H1 (cell line): ENCODE results near the gene CAPN13. TPM values are rescaled to one million over a fixed set of nuclear protein-coding genes. Genes with fewer than 3 reads are reported as not detected.

Experiments used
- CTCF ChIA-PET: fragments of 300-600 bp; sonication (Branson Sonifier 250); formaldehyde crosslinking; loops from one replicate; lab custom pipeline; 2021; ENCODE audit not compliant: partially characterized antibody; lab: Charles Lee
- POLR2A ChIA-PET: fragments of 300-600 bp; sonication (Branson Sonifier 250); formaldehyde crosslinking; loops from one replicate; lab custom pipeline; 2021; ENCODE audit warnings: inconsistent platforms; ENCODE audit not compliant: partially characterized antibody; lab: Charles Lee
- DNase-seq, 2 experiments: peaks; one replicate each; pipeline versions ENCODE4 v3.0.0 to v3.0.0-alpha.2; 2010 to 2022; ENCODE audit warnings: low spot score in 2 of 2, low read depth in 1 of 2, mixed read lengths in 1 of 2
- FAIRE-seq: peaks from 2 replicates; lab custom pipeline; 2011; peaks lifted over from hg19 to GRCh38; lab: Jason Lieb, UNC
- H2AFZ ChIP-seq: 2 replicates; pipeline ENCODE4 v1.8.1; 2012; ENCODE audit warnings: low read length, inconsistent platforms
- H2AK5ac ChIP-seq: 2 replicates; pipeline ENCODE4 v1.6.1; 2013; ENCODE audit warnings: low read depth, low read length
- H2BK120ac ChIP-seq: replicated peaks from 2 replicates; pipeline ENCODE3; 2013; ENCODE audit warnings: low read depth, low read length, inconsistent platforms
- H2BK12ac ChIP-seq: 2 replicates; pipeline ENCODE4 v1.6.1; 2013; ENCODE audit warnings: low read depth, low read length
- H2BK15ac ChIP-seq: 2 replicates; pipeline ENCODE4 v1.6.1; 2013; ENCODE audit warnings: low read length
- H2BK20ac ChIP-seq: 2 replicates; pipeline ENCODE4 v1.6.1; 2013; ENCODE audit warnings: low read length
- H2BK5ac ChIP-seq: 2 replicates; pipeline ENCODE4 v1.6.1; 2013; ENCODE audit warnings: low read depth, low read length
- H3K14ac ChIP-seq: 2 replicates; pipeline ENCODE4 v1.6.1; 2013; ENCODE audit warnings: inconsistent platforms; ENCODE audit not compliant: insufficient read length
- H3K18ac ChIP-seq: 2 replicates; pipeline ENCODE4 v1.6.1; 2013; ENCODE audit warnings: low read length; ENCODE audit errors: extremely low read depth
- H3K23ac ChIP-seq: 2 replicates; pipeline ENCODE4 v1.6.1; 2013; ENCODE audit warnings: inconsistent platforms; ENCODE audit not compliant: insufficient read length
- H3K23me2 ChIP-seq: 2 replicates; pipeline ENCODE4 v1.6.1; 2013; ENCODE audit warnings: low read depth, low read length
- H3K27ac ChIP-seq: 2 replicates; pipeline ENCODE4 v1.6.1; 2011; ENCODE audit warnings: low read depth, low read length, inconsistent platforms
- H3K27me3 ChIP-seq, 4 experiments: replicated peaks in 1 of 4; 1 replicate in 1 of 4; 2 replicates in 3 of 4; pipeline versions ENCODE4 v1.6.1 to v1.8.1; 2011 to 2013; ENCODE audit warnings: low read length in 3 of 4, mild to moderate bottlenecking in 3 of 4, inconsistent platforms in 2 of 4, mixed read lengths in 2 of 4, moderate library complexity in 1 of 4; ENCODE audit not compliant: control insufficient read depth in 3 of 4, insufficient read depth in 3 of 4; ENCODE audit errors: extremely low read depth in 1 of 4
- H3K36me3 ChIP-seq, 4 experiments: 2 replicates each; pipeline versions ENCODE4 v1.6.1 to v1.8.1; 2011 to 2013; ENCODE audit warnings: mild to moderate bottlenecking in 4 of 4, low read length in 3 of 4, moderate library complexity in 2 of 4, control low read depth in 1 of 4, inconsistent platforms in 1 of 4; ENCODE audit not compliant: insufficient read depth in 4 of 4, control insufficient read depth in 2 of 4
- H3K4ac ChIP-seq: replicated peaks from 2 replicates; pipeline ENCODE3; 2013; ENCODE audit warnings: low read length, low read depth, mixed read lengths, inconsistent platforms; ENCODE audit not compliant: insufficient read length
- H3K4me1 ChIP-seq, 4 experiments: replicated peaks in 1 of 4; 1 replicate in 1 of 4; 2 replicates in 3 of 4; pipeline versions ENCODE4 v1.6.1 to v1.8.1; 2011 to 2013; ENCODE audit warnings: low read length in 3 of 4, inconsistent platforms in 2 of 4, mixed read lengths in 1 of 4; ENCODE audit not compliant: insufficient read depth in 4 of 4, control insufficient read depth in 3 of 4
- H3K4me2 ChIP-seq, 2 experiments: 2 replicates each; pipeline versions ENCODE4 v1.6.1 to v1.8.1; 2011 to 2013; ENCODE audit warnings: low read depth in 2 of 2, low read length in 2 of 2, control low read depth in 1 of 2, inconsistent platforms in 1 of 2, mild to moderate bottlenecking in 1 of 2; ENCODE audit not compliant: insufficient read depth in 1 of 2
- H3K4me3 ChIP-seq, 4 experiments: fragments of 200-600, 300-600 bp in 1 of 4; sonication (generic), shearing (Covaris generic), sonication (Bioruptor Twin) in 1 of 4; 2 replicates each; pipeline versions ENCODE4 v1.5.1 to v1.8.1; 2011 to 2016; ENCODE audit warnings: low read length in 4 of 4, low read depth in 3 of 4, control low read depth in 2 of 4, inconsistent platforms in 2 of 4, mild to moderate bottlenecking in 2 of 4, mixed read lengths in 1 of 4, moderate library complexity in 1 of 4; ENCODE audit not compliant: insufficient read depth in 2 of 4; ENCODE audit errors: extremely low read depth in 1 of 4
- H3K56ac ChIP-seq: replicated peaks from 2 replicates; pipeline ENCODE3; 2013; ENCODE audit warnings: low read depth, mild to moderate bottlenecking, mixed read lengths, low read length, inconsistent platforms; ENCODE audit not compliant: insufficient read length
- H3K79me1 ChIP-seq: 2 replicates; pipeline ENCODE4 v1.6.1; 2013; ENCODE audit warnings: low read depth, low read length, control low read depth
- H3K79me2 ChIP-seq, 2 experiments: 2 replicates each; pipeline versions ENCODE4 v1.6.1 to v1.8.1; 2012 to 2013; ENCODE audit warnings: low read length in 2 of 2, mild to moderate bottlenecking in 2 of 2, inconsistent platforms in 1 of 2; ENCODE audit not compliant: insufficient read depth in 2 of 2, control insufficient read depth in 1 of 2
- H3K9ac ChIP-seq, 4 experiments: replicated peaks in 1 of 4; 1 replicate in 1 of 4; 2 replicates in 3 of 4; pipeline versions ENCODE4 v1.6.1 to v1.8.1; 2011 to 2013; ENCODE audit warnings: low read depth in 3 of 4, low read length in 3 of 4, control low read depth in 2 of 4, mild to moderate bottlenecking in 2 of 4, moderate library complexity in 2 of 4, inconsistent platforms in 1 of 4; ENCODE audit errors: extremely low read depth in 1 of 4
- H3K9me3 ChIP-seq, 2 experiments: 2 replicates each; pipeline versions ENCODE4 v1.6.1 to v1.8.1; 2012 to 2013; ENCODE audit warnings: mild to moderate bottlenecking in 2 of 2, moderate library complexity in 2 of 2, control low read depth in 1 of 2, inconsistent platforms in 1 of 2, low read depth in 1 of 2, low read length in 1 of 2, mixed read lengths in 1 of 2; ENCODE audit not compliant: insufficient read depth in 2 of 2
- H4K20me1 ChIP-seq, 2 experiments: replicated peaks in 1 of 2; 2 replicates each; pipeline versions ENCODE3 to v1.8.1; 2011 to 2013; ENCODE audit warnings: inconsistent platforms in 2 of 2, low read length in 2 of 2, mild to moderate bottlenecking in 1 of 2; ENCODE audit not compliant: insufficient read depth in 2 of 2, control insufficient read depth in 1 of 2
- H4K5ac ChIP-seq: 2 replicates; pipeline ENCODE4 v1.6.1; 2013; ENCODE audit warnings: low read length, low read depth, mixed read lengths, inconsistent platforms; ENCODE audit not compliant: insufficient read length
- H4K8ac ChIP-seq: 2 replicates; pipeline ENCODE4 v1.8.0; 2013; ENCODE audit warnings: mild to moderate bottlenecking, moderate library complexity, low read length, inconsistent platforms; ENCODE audit not compliant: insufficient read depth; ENCODE audit errors: extremely low read depth
- H4K91ac ChIP-seq: replicated peaks from 2 replicates; pipeline ENCODE3; 2013; ENCODE audit warnings: low read length, mixed read lengths, inconsistent platforms; ENCODE audit not compliant: insufficient read length
- BCL11A ChIP-seq, 2 experiments: IDR thresholded peaks; one replicate each; pipeline ENCODE4 v1.6.1; 2011; ENCODE audit warnings: low read depth in 2 of 2, low read length in 2 of 2, mild to moderate bottlenecking in 2 of 2
- KDM4A ChIP-seq: IDR thresholded peaks from one replicate; pipeline ENCODE4 v1.7.1; 2012; ENCODE audit warnings: low read depth, mild to moderate bottlenecking, moderate library complexity, low read length, inconsistent platforms; ENCODE audit not compliant: severe bottlenecking
- KDM5A ChIP-seq: fragments of 200-600 bp; IDR thresholded peaks from 2 replicates; pipeline ENCODE4 v1.7.1; 2012; ENCODE audit warnings: mild to moderate bottlenecking, low read length, inconsistent platforms, mixed read lengths
- WGBS, 2 experiments: shearing (Covaris generic) in 1 of 2; methylation state at CpG; one replicate each; pipeline versions ENCODE4 v1.1.6 to v1.1.7; 2013 to 2015; ENCODE audit warnings: low lambda C conversion rate in 2 of 2, mixed read lengths in 2 of 2, inconsistent platforms in 1 of 2, low coverage in 1 of 2, missing lambda C conversion rate in 1 of 2; ENCODE audit not compliant: insufficient replicate concordance in 2 of 2, insufficient coverage in 1 of 2, insufficient read length in 1 of 2; ENCODE audit errors: extremely low coverage in 1 of 2, missing lambda C conversion rate in 1 of 2; 5-methylcytosine and 5-hydroxymethylcytosine counted together
- polyA plus RNA-seq, 7 experiments: library from polyadenylated mRNA; depleted of rRNA in 3 of 7; stranded (reverse) in 5 of 7; unstranded in 2 of 7; fragments of >200 nt in 5 of 7; fragments of 200-250 nt in 2 of 7; gene quantifications; 1 replicate in 5 of 7; 2 replicates in 1 of 7; 4 replicates in 1 of 7; pipeline versions ENCODE4 v1.2.1 to v1.2.3, GENCODE V29; 2011 to 2013; ENCODE audit warnings: missing spikeins in 2 of 7, mixed read lengths in 2 of 7
- total RNA-seq: library from RNA; stranded (reverse); fragmentation: NEBNext Ultra II Directional; extraction: Animal tissue kit (Norgen Biotek cat#: 25700); gene quantifications from 2 replicates; pipeline ENCODE4 v1.2.1, GENCODE V29; 2021

The CAPN13 gene
- total and polyA plus RNA-seq, 2 of the 8 experiments (the other 6 are each of a cell fraction or from before 2014, with no cell fraction given), result 2.4 TPM

DNA sequence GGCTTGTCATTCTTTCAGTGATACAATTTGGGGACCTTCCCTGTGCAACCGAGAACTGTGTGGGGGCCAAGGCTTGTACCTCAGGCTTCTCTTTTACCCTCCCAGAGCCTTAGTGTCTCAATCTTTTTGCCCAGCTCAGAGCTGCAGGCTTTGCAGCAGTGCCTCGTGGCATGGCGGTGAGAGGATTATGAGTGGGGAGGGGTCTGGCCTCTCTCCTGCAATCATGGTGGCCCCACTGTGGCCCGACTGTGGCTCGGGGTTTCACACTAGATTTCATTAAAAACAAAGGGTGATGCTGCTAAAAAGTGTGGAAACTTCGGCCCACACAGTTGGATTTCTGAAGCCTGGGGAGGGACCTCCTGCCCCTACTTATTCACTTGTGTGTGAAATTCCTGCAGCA is 75.5 kb downstream of the CAPN13 start:
- no peak overlapping the region for H3K56ac ChIP-seq
- H3K9ac ChIP-seq, result no peak overlapping the region
- no peak overlapping the region for H4K5ac ChIP-seq
- H3K23me2 ChIP-seq, result no peaks in the 10 kb centered on the region; the same call in 1 of the 2 replicates
- H3K9me3 ChIP-seq, result no peaks in the 10 kb centered on the region
- H4K91ac ChIP-seq, result no peak overlapping the region
- no peaks in the 10 kb centered on the region for H3K36me3 ChIP-seq
- H3K14ac ChIP-seq, result no peak overlapping the region
- no peak overlapping the region for H3K27ac ChIP-seq
- ChIA-PET CTCF (interaction anchor here (0.7 to 3.3 kb wide), 5 partner anchors 18 to 438 kb away, joined by 3 to 16 read pairs (median 6); no protein-coding TSS in a partner anchor), POLR2A (no interaction called here)
- H3K18ac ChIP-seq, result no peak overlapping the region
- H3K4ac ChIP-seq, result no peak overlapping the region
- no peaks in the 10 kb centered on the region for H3K79me2 ChIP-seq
- no peaks in the 10 kb centered on the region for H3K27me3 ChIP-seq
- H2AK5ac ChIP-seq, result no peak overlapping the region
- no peaks in the 10 kb centered on the region for H3K79me1 ChIP-seq
- H2BK20ac ChIP-seq, result no peak overlapping the region
- no peak overlapping the region for H2BK12ac ChIP-seq
- no peak overlapping the region for H3K4me2 ChIP-seq
- no peak overlapping the region for H2BK15ac ChIP-seq
- no peak overlapping the region for H2BK120ac ChIP-seq
- no peak overlapping the region for H2BK5ac ChIP-seq
- peaks cover 0 to 2% (median 0%) of the 10 kb centered on the region in 4 experiments; a peak in 1 of 7 replicates for H3K4me1 ChIP-seq
- no peak overlapping the region for H3K23ac ChIP-seq
- no peak overlapping the region for H2AFZ ChIP-seq
- FAIRE-seq (no peak), DNase-seq (no peak)
- no peak for TF ChIP-seq KDM5A
- no peak for TF ChIP-seq BCL11A (IDR thresholded peaks at IDR 0.05; ENCODE audit: low read depth in 2 of 2, low read length in 2 of 2)
- TF ChIP-seq KDM4A, result no peak
- no peak overlapping the region for H4K8ac ChIP-seq
- H4K20me1 ChIP-seq, result no peaks in the 10 kb centered on the region
- 81% methylated on average over 6 of the region's 6 CpGs; no CpG with 5 or more reads in 1 of the 2 experiments for WGBS, 2 experiments
- no peak overlapping the region for H3K4me3 ChIP-seq
